HG02938 (cell line): Measurements from ENCODE around the gene DMD.
"Not testable (repeated sequence)": the region's sequence is repeated elsewhere in the genome, so short reads cannot be mapped to it uniquely, and the experiment has no call there.

Experiments used
- ATAC-seq: cut with Tn5 transposase; IDR thresholded peaks from one replicate; pipeline ENCODE4 v1.9.1; 2021; ENCODE audit warnings: mild to moderate bottlenecking, moderate library complexity; ENCODE audit not compliant: unreplicated experiment

DMD gene

GRCh38 chrX:33156152-33156726, 55.1 kb downstream of the DMD start:
- no peak for ATAC-seq

GRCh38 chrX:33149580-33149979, 61.8 kb downstream of the DMD start:
- no peak for ATAC-seq

- no peak for ATAC-seq
These were observed 62.3 kb downstream of the DMD start for GRCh38 chrX:33149085-33149484.

- no peak for ATAC-seq
These were observed 69.0 kb downstream of the DMD start for GRCh38 chrX:33142331-33142730.

GRCh38 chrX:33138677-33139249, 72.6 kb downstream of the DMD start:
- no peak for ATAC-seq

- ATAC-seq = no peak
These were observed 77.2 kb downstream of the DMD start for GRCh38 chrX:33134164-33134563.

GRCh38 chrX:33133320-33133719, 78.0 kb downstream of the DMD start:
- ATAC-seq = no peak

- ATAC-seq = no peak
These were observed 78.8 kb downstream of the DMD start for GRCh38 chrX:33132569-33132968.

GRCh38 chrX:33129607-33130006, 81.7 kb downstream of the DMD start:
- ATAC-seq = no peak

GRCh38 chrX:33128048-33128805, 83.1 kb downstream of the DMD start:
- ATAC-seq = no peak

GRCh38 chrX:33126469-33126868, 84.9 kb downstream of the DMD start:
- no peak for ATAC-seq

- no peak for ATAC-seq
These were observed 101.5 kb downstream of the DMD start for GRCh38 chrX:33109858-33110257.

GRCh38 chrX:33106737-33107136, 104.6 kb downstream of the DMD start:
- ATAC-seq = no peak

GRCh38 chrX:33095079-33095478, 116.3 kb downstream of the DMD start:
- no peak for ATAC-seq

- no peak for ATAC-seq
These were observed 123.9 kb downstream of the DMD start for GRCh38 chrX:33087411-33087810.

GRCh38 chrX:33086886-33087285, 124.5 kb downstream of the DMD start:
- ATAC-seq = no peak

- no peak for ATAC-seq
These were observed 129.0 kb downstream of the DMD start for GRCh38 chrX:33082371-33082770.

- ATAC-seq = no peak
These were observed 133.1 kb downstream of the DMD start for GRCh38 chrX:33078273-33078672.

- not testable (repeated sequence) for ATAC-seq
These were observed 137.7 kb downstream of the DMD start for GRCh38 chrX:33073660-33074059.

GRCh38 chrX:33065415-33065814, 145.9 kb downstream of the DMD start:
- ATAC-seq = no peak

GRCh38 chrX:33062041-33062440, 149.3 kb downstream of the DMD start:
- no peak for ATAC-seq

GRCh38 chrX:33053001-33053400, 158.3 kb downstream of the DMD start:
- ATAC-seq = no peak
